ENCODE data around the gene PLPPR3.

DNA sequence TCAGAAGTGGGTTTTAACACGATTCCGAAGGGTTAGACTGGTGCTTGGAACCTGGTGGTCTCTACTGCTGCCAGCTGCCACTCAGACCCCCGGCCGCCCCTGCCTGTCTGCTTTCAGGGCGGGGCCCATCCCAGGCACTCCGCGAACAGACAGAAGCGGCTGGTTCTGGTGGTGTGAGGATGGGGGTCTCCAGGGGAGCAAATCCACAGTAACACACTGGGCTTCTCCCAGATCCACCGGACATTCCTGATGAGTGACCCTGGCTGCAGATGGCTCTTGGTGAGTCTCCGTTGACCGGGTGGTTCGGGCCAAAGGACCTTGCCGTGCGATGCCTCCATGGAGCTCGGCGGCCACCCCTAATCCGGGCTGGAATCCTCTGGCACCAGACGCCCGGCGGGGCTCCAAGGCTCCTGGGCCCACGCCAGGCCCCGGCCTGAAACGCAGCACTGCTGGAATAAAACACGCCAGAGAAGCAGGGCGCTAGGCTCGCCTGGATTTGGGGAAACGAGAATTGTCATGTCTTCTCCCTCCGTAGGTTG is 26.6 kb downstream of the PLPPR3 start:
- TF ChIP-seq, protein P1, sequence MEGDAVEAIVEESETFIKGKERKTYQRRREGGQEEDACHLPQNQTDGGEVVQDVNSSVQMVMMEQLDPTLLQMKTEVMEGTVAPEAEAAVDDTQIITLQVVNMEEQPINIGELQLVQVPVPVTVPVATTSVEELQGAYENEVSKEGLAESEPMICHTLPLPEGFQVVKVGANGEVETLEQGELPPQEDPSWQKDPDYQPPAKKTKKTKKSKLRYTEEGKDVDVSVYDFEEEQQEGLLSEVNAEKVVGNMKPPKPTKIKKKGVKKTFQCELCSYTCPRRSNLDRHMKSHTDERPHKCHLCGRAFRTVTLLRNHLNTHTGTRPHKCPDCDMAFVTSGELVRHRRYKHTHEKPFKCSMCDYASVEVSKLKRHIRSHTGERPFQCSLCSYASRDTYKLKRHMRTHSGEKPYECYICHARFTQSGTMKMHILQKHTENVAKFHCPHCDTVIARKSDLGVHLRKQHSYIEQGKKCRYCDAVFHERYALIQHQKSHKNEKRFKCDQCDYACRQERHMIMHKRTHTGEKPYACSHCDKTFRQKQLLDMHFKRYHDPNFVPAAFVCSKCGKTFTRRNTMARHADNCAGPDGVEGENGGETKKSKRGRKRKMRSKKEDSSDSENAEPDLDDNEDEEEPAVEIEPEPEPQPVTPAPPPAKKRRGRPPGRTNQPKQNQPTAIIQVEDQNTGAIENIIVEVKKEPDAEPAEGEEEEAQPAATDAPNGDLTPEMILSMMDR (IDR thresholded peaks at IDR 0.05; ENCODE audit: low read depth, low read length): no peak
- no peak for TF ChIP-seq POLR2A (IDR thresholded peaks at IDR 0.05; ENCODE audit: extremely low read depth, insufficient read length)
